GM21786 (cell line): Measurements from ENCODE around the gene SLC7A9.

Source experiments
- ATAC-seq: cut with Tn5 transposase; IDR thresholded peaks from one replicate; pipeline ENCODE4 v1.9.1; 2021; ENCODE audit not compliant: unreplicated experiment

SLC7A9 gene

GRCh38 chr19:32828643-32829344 is 40.8 kb downstream of the SLC7A9 start:
- ATAC-seq, result no peak

DNA sequence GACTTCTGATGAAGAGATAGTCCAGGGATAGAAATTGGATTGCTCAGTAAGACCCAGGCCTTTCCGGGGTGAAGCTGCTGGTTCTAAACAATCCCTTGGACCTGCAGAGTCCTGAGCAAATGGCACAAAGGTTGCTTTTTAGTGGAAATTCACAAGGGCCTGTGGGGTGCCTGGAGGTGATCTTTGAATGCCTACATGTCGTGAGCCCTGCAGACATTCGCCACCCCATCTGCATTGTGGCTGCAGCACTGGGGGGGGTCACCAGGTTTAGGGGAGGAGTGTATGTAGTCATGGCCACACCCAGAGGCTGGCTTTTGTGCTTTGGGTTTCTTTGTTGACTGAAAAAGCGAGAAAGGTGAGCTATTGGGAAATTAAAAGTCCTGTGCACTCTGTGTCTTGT is 41.4 kb downstream of the SLC7A9 start:
- ATAC-seq, result no peak

- no peak for ATAC-seq
Measured at GRCh38 chr19:32824916-32825608, 44.5 kb downstream of the SLC7A9 start.

DNA sequence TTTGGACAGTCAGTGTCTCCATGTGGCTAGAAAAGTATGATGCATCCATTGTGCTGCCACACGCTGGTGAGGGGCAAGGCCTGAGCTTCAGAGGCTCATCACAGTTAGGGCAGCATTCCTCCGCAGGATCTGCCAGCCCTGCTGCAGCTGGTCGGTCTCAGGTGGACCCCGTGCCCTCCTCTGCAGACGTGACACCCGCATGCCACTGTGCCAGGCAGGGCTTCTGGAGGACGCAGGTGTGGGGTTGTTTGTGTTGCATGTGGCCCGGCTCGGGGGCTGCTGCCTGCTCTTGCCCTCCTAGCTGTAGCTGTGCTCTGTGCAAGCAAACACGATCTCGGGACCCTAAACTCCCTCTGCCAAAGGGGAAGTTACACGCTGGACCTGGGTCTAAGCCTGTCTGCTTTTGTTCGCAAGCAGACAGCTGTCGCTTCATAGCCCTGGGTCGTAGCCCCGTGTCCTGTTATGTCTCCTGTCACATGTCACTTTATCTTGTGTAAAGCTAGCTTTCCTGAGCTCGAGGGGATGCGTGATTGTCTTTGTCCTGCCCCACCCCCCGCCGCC is 45.3 kb downstream of the SLC7A9 start:
- no peak for ATAC-seq

GRCh38 chr19:32823747-32824102 is 45.8 kb downstream of the SLC7A9 start:
- ATAC-seq, result no peak

DNA sequence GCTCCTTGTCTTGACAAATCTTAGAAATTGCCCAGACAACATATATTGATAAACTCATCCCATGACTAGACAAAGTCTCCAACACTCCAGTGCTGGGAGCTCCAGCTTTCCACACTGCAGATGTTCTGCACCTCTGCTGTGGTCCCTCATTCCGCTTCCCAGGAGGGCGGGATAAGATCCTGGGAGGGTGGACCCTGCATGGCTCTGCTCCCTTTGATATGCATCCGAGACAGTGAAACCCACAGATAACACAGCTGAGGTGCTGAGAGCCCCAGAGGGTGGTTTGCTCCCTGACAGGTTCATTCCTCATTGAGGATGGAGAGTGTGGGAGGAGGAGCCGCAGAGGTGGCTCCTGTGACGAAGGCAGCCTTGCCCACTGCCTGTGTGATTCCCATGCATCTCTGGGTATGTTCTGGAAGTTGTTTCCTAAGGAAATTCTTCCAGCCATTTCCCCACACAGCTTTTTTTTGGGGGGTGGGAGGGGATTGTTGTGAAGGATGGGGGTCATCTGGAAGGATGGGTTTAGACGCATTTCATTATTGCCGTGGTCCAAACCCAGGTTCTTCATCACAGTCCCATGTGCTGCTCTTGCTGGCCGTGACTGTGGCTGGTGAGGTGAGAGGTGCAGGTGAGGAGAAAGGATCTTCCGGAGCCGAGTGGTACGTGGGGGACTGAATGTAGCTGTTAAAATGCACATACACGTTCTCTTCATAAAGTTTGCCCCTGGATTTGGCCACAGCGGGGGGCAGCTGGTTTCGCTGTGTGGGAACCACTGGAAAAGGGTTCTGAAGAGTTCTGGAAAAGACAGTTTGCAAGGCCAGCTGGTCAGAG is 46.4 kb downstream of the SLC7A9 start:
- ATAC-seq, result no peak

GRCh38 chr19:32819419-32820400 is 49.9 kb downstream of the SLC7A9 start:
- ATAC-seq, result no peak

DNA sequence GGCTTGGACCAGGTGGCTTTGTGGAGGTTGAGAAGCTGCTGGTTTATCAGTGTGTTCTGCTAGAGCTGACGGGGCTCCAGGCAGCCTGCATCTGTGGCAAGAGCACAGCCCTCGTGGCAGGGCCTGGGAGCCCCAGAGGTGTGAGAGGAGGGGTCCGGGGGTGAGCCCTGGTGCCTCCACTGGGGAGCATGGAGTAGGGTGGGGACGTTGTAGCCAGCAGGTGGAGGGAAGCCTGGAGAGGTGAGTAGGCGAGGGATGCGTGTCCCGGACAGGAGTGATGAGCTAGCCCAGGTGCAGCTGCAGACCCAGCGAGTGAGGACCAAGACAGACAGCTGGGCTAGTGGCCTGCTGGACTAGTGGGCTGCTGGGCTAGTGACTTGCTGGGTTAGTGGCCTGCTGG is 51.0 kb downstream of the SLC7A9 start:
- no peak for ATAC-seq

DNA sequence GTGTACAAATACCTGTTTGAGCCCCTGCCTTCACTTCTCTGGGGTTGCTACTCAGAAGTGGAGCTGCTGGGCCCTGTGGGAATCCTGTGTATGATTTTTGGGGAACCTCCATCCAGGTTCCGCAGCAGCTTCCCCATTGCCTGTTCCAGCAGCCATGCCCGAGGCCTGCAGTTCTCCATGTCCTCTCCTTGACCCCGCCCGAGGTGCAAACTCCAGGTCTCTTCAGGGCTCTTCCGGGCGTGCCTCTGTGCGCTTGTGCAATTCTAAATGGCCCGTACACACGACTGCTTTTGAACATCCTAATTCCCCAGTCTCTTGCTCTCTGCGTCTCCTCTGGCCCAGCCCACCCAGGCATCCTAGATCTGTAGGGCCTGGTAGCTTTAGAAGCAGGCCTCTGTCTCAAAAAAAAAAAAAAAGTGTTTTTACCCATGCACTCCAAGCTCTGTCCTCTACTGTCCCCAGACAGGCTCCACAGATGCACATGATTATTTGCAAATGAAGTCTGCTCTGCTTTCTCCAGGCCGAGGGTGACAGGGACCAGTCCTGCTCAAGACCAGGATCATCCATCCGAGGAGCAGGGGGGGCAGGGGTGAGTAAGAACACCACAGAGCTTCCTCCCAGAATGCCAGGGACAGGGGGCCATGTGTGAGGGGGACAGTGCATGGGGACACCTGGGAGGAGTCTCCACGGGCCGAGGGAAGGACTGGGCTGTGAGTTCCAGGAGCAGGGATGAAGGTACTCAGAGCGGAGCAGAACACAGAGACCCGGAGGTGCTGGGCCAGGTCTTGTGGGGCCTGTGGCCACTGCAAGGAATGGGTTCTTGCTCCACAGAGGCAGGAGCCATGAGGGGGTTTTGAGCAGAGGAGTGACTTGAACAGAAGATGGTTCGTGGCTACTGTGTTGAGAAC is 51.7 kb downstream of the SLC7A9 start:
- ATAC-seq, result no peak

DNA sequence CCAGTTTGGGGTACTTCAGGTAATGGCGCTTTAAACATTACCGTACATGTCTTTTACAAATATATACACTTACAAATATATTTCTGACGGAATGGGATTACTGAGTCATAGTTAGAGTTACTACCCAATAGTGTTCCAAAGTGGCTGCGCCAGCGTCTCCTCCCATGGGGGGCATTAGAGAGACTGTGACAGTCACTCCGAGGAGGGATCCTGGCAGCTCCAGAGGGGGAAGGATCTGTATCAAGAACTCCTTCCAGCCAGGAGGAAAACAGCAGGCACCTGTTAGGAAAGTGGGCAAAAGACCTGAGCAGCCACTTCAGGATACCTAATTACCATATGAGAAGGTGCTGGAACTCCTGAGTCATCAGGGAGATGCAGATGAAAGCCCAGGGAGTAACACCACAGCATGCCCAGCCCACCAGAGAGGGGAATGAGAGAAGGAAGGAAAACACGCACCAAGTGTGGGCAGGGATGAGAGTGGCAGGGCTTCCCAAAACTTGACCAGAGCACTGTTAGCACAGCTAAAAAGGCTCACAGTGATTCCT is 52.9 kb downstream of the SLC7A9 start:
- no peak for ATAC-seq

DNA sequence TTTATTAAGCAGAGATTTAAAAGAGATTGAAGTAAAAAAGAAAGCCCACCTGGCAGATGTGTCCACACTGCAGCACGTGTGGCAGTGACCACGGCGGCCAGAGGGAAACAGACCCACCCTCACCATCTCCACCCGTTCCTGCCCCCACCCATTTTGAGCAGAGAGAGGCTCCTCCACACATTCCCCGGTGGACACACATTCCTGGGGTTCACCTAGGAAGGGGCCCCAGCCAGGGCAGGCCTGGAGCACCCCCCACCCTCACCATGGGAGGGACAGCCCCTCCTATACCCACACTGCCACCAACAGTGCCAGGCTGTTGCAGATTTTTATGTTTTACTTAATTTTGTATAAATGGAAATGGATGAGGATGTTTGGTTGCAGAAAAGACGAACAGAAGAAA is 54.9 kb downstream of the SLC7A9 start:
- no peak for ATAC-seq

GRCh38 chr19:32813862-32814425 is 55.6 kb downstream of the SLC7A9 start:
- ATAC-seq, result no peak

GRCh38 chr19:32812571-32812970 is 57.0 kb downstream of the SLC7A9 start:
- ATAC-seq, result no peak

GRCh38 chr19:32812036-32812435 is 57.5 kb downstream of the SLC7A9 start:
- no peak for ATAC-seq

- no peak for ATAC-seq
Measured at GRCh38 chr19:32811151-32811550, 58.4 kb downstream of the SLC7A9 start.

GRCh38 chr19:32810452-32810851 is 59.1 kb downstream of the SLC7A9 start:
- ATAC-seq, result no peak

DNA sequence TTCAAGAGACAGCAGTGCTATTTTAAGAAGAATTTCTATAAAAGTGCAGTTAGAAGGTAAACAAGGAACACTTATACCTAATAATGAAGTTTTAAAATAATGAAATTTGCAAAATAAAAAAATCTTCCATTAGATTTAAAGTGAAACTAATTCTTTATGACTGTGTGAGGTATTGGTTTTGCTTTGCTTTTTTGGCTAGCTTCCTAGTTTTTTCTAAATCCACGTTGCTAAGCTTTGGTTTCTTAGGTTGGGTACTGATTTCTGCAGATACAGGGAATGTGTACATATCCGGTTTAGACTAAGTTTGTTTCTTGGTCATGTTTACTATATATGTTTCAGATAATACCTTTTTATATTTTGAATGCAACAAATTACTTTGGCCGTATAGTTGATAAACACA is 59.8 kb downstream of the SLC7A9 start:
- ATAC-seq, result no peak

DNA sequence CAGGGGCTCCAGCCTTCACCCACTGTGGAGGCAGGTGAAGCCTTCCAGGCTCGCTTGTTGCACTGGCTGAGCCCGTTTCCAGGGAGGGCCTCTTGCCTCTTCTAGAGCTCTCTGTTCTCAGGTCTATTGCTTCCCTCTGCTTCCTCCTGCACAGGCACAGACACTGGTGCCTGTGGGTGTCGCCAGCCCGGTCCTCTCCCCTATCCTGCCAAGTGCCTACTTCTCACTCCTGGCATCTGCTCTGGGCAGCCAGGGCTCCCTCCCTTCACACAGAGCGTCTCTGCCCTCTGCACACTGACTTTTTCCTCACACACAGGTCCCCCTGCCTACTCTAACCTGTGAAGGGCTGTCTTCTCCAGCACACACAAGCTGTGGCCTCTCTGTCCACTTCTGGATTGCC is 60.3 kb downstream of the SLC7A9 start:
- ATAC-seq, result no peak

DNA sequence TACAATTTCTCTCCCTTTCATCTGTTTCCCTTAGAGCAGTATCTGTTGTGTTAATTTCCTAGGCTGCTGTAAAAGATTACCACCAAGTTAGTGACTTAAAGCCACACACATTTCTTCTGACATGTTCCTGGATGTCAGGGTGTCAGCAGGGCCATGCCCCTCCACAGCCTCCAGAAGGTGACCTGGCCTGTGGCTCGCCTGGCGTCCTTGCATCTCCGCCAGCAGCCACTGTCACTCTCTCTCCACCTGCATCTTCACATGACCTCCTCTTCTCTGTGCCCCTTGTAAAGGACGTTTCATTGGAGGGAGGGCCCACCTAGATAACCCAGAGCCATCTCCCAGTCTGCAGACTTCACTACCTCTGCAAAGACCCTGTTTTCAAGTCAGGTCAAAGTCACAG is 61.3 kb downstream of the SLC7A9 start:
- no peak for ATAC-seq
